Stomach (tissue), 9 donors: ENCODE measurements around the gene PTPRD. TPM values are rescaled to one million over a fixed set of nuclear protein-coding genes. Genes with fewer than 3 reads are reported as not detected.

Experiments
- DNase-seq, 2 donors: peaks; one replicate each; pipeline versions ENCODE4 v3.0.0 to v3.0.0-alpha.2; 2013 to 2019
- H3K27ac ChIP-seq, 5 donors: fragments of 200-600 bp in 4 of 5; sonication (generic) in 4 of 5; one replicate each; pipeline ENCODE4 v1.5.1; 2013 to 2019; ENCODE audit warnings: mild to moderate bottlenecking in 1 of 5, moderate library complexity in 1 of 5
- H3K27me3 ChIP-seq, 3 donors: fragments of 200-600 bp; sonication (generic); one replicate each; pipeline ENCODE4 v1.5.1; 2017 to 2019; ENCODE audit warnings: mixed run types in 1 of 3
- H3K36me3 ChIP-seq, 4 donors: fragments of 200-600 bp; sonication (generic); 1 replicate in 3 of 4; 2 replicates in 1 of 4; pipeline ENCODE4 v1.5.1; 2016 to 2019
- H3K4me1 ChIP-seq, 4 donors: fragments of 200-600 bp; sonication (generic); one replicate each; pipeline ENCODE4 v1.5.1; 2016 to 2019
- H3K4me3 ChIP-seq, 4 donors: fragments of 200-600 bp; sonication (generic) in 3 of 4; one replicate each; pipeline ENCODE4 v1.5.1; 2016 to 2019; ENCODE audit warnings: mild to moderate bottlenecking in 1 of 4
- H3K9me3 ChIP-seq, 4 donors: fragments of 200-600 bp; sonication (generic); one replicate each; pipeline ENCODE4 v1.5.1; 2016 to 2019
- CTCF ChIP-seq, 7 experiments: fragments of 450-650 bp in 4 of 7; fragments of 200-600 bp in 3 of 7; sonication (generic) in 3 of 7; IDR thresholded peaks; one replicate each; pipeline ENCODE4 v1.5.1; 2016 to 2019; ENCODE audit warnings: antibody characterized with exemption in 7 of 7, control low read depth in 2 of 7, mild to moderate bottlenecking in 1 of 7
- EP300 ChIP-seq: sonication (generic); formaldehyde crosslinking; IDR thresholded peaks from one replicate; pipeline ENCODE4 v1.6.1; 2017; ENCODE audit warnings: antibody characterized with exemption
- POLR2A ChIP-seq, 4 donors: fragments of 450-650 bp; IDR thresholded peaks; one replicate each; pipeline ENCODE4 v1.6.1; 2016; ENCODE audit warnings: antibody characterized with exemption in 4 of 4, control low read depth in 2 of 4, mild to moderate bottlenecking in 1 of 4, moderate library complexity in 1 of 4
- POLR2AphosphoS5 ChIP-seq, 3 donors: sonication (generic); formaldehyde crosslinking; IDR thresholded peaks; one replicate each; pipeline ENCODE4 v1.6.1; 2016; ENCODE audit warnings: antibody characterized with exemption in 3 of 3
- WGBS, 5 donors: extraction: QIAGEN DNeasy Blood & Tissue Kit in 3 of 5; methylation state at CpG; one replicate each; pipeline versions ENCODE4 v1.1.5 to v1.1.7; 2013 to 2018; 5-methylcytosine and 5-hydroxymethylcytosine counted together
- intact Hi-C: fragments of 100-400 bp; cut with DNase I; formaldehyde crosslinking; loops from one replicate; pipeline ENCODE4 v1.15.1; 2023; ENCODE audit warnings: low total_unique reads
- polyA plus RNA-seq, 3 donors: library from polyadenylated mRNA; stranded (reverse); fragments of 200-250 nt; gene quantifications; one replicate each; pipeline ENCODE4 v1.2.3, GENCODE V29; 2013
- total RNA-seq, 5 donors: library from RNA; depleted of rRNA; stranded (reverse); fragments of >200 nt; gene quantifications; one replicate each; pipeline versions ENCODE4 v1.1.0 to v1.2.3, GENCODE V29; 2014 to 2016
- donor health status: healthy with polysubstance abuse.
- donor health status: Bipolar disorder and iron deficiency.
- donor health status: healthy.

The PTPRD gene
- total and polyA plus RNA-seq, 8 donors: 0.12 to 53.1 (median 1.2) TPM

GRCh38 chr9:8842402-8843193 is 1770.2 kb downstream of the PTPRD start:
- no peak for DNase-seq
- Histone ChIP-seq H3K27me3 (no peaks in the 10 kb centered on the region), H3K4me1 (no peaks in the 10 kb centered on the region), H3K4me3 (no peak overlapping the region), H3K36me3 (no peaks in the 10 kb centered on the region), H3K9me3 (no peaks in the 10 kb centered on the region), H3K27ac (no peak overlapping the region)
- 93 to 97% (median 95%) methylated on average over 5 of the region's 5 CpGs for WGBS, 5 donors
- no peak for TF ChIP-seq POLR2AphosphoS5 (IDR thresholded peaks at IDR 0.05)
- intact Hi-C loops: no loop called here

GRCh38 chr9:8838136-8838535 is 1774.7 kb downstream of the PTPRD start:
- 83 to 89% (median 87%) methylated on average over 3 of the region's 3 CpGs for WGBS, 5 donors
- intact Hi-C loops: no loop called here
- DNase-seq: no peak

GRCh38 chr9:8835291-8835690 is 1777.5 kb downstream of the PTPRD start:
- no peak for TF ChIP-seq POLR2A (IDR thresholded peaks at IDR 0.05)
- no peak for TF ChIP-seq EP300
- no peak for TF ChIP-seq CTCF (IDR thresholded peaks at IDR 0.05)
- TF ChIP-seq POLR2AphosphoS5 (IDR thresholded peaks at IDR 0.05): no peak
- H3K27me3 ChIP-seq: no peaks in the 10 kb centered on the region
- 86 to 96% (median 88%) methylated on average over 3 of the region's 3 CpGs for WGBS, 5 donors
- no peaks in the 10 kb centered on the region for H3K9me3 ChIP-seq
- no peak for DNase-seq
- intact Hi-C loops: no loop called here
- no peak overlapping the region for H3K27ac ChIP-seq
- no peaks in the 10 kb centered on the region for H3K36me3 ChIP-seq
- H3K4me1 ChIP-seq: no peaks in the 10 kb centered on the region
- no peak overlapping the region for H3K4me3 ChIP-seq

More at GRCh38 chr9:8838136-8838535, 1774.7 kb downstream of the PTPRD start:
- Histone ChIP-seq H3K4me1 (no peaks in the 10 kb centered on the region), H3K27ac (no peak overlapping the region), H3K36me3 (no peaks in the 10 kb centered on the region), H3K4me3 (no peak overlapping the region), H3K27me3 (no peaks in the 10 kb centered on the region), H3K9me3 (no peaks in the 10 kb centered on the region)
- TF ChIP-seq POLR2A (IDR thresholded peaks at IDR 0.05): no peak
- TF ChIP-seq EP300: no peak

GRCh38 chr9:8832955-8833354 is 1779.8 kb downstream of the PTPRD start:
- 52 to 81% (median 63%) methylated on average over 1 of the region's 1 CpG for WGBS, 5 donors
- Histone ChIP-seq H3K4me1 (no peaks in the 10 kb centered on the region), H3K9me3 (no peaks in the 10 kb centered on the region), H3K4me3 (no peak overlapping the region), H3K27ac (no peak overlapping the region), H3K36me3 (no peaks in the 10 kb centered on the region), H3K27me3 (no peaks in the 10 kb centered on the region)
- intact Hi-C loops: no loop called here
- no peak for DNase-seq
- no peak for TF ChIP-seq CTCF (IDR thresholded peaks at IDR 0.05)
- no peak for TF ChIP-seq EP300

- no peaks in the 10 kb centered on the region for H3K36me3 ChIP-seq
- no peaks in the 10 kb centered on the region for H3K27me3 ChIP-seq
- 37 to 69% (median 55%) methylated on average over 1 of the region's 1 CpG for WGBS, 5 donors
- H3K9me3 ChIP-seq: no peaks in the 10 kb centered on the region
- intact Hi-C loops: no loop called here
- TF ChIP-seq POLR2AphosphoS5 (IDR thresholded peaks at IDR 0.05): no peak
- TF ChIP-seq EP300: no peak
- TF ChIP-seq CTCF (IDR thresholded peaks at IDR 0.05): no peak
- no peak for TF ChIP-seq POLR2A (IDR thresholded peaks at IDR 0.05)
- no peak overlapping the region for H3K4me3 ChIP-seq
- DNase-seq: no peak
- no peaks in the 10 kb centered on the region for H3K4me1 ChIP-seq
- H3K27ac ChIP-seq: no peak overlapping the region
Measured at GRCh38 chr9:8832386-8832785, 1780.4 kb downstream of the PTPRD start.
